GM23338 (cell line): Measurements from ENCODE around the gene RNU7-1. TPM values are rescaled to one million over a fixed set of nuclear protein-coding genes. Genes with fewer than 3 reads are reported as not detected.

Experiments
- ATAC-seq: fragments of 200-7000 bp; cut with Tn5 transposase; 3 replicates; pipeline ENCODE4 v1.9.1; 2020
- DNase-seq: peaks from one replicate; pipeline ENCODE4 v3.0.0-alpha.2; 2015; ENCODE audit warnings: low spot score
- H2AFZ ChIP-seq: fragments of 200-600 bp; sonication (generic); 2 replicates; pipeline ENCODE4 v1.8.0; 2016; ENCODE audit warnings: antibody characterized with exemption, mild to moderate bottlenecking, moderate library complexity
- H3F3A ChIP-seq: fragments of 200-600 bp; sonication (generic); replicated peaks from 2 replicates; pipeline ENCODE4 v1.8.0; 2017; ENCODE audit warnings: antibody characterized with exemption, mixed run types, low read depth
- H3K27ac ChIP-seq: fragments of 200-600 bp; sonication (generic); 2 replicates; pipeline ENCODE4 v1.6.1; 2016; ENCODE audit warnings: low read depth
- H3K27me3 ChIP-seq: fragments of 200-600 bp; sonication (generic); 2 replicates; pipeline ENCODE4 v1.8.0; 2016; ENCODE audit warnings: mild to moderate bottlenecking, mixed run types, moderate library complexity; ENCODE audit not compliant: insufficient read depth
- H3K36me3 ChIP-seq: fragments of 200-600 bp; sonication (generic); 2 replicates; pipeline ENCODE4 v1.8.0; 2016; ENCODE audit warnings: mild to moderate bottlenecking; ENCODE audit not compliant: insufficient read depth
- H3K4me1 ChIP-seq: fragments of 200-600 bp; sonication (generic); 2 replicates; pipeline ENCODE4 v1.8.0; 2016; ENCODE audit warnings: mild to moderate bottlenecking, moderate library complexity; ENCODE audit not compliant: insufficient read depth
- H3K4me2 ChIP-seq: fragments of 200-600 bp; sonication (generic); 2 replicates; pipeline ENCODE4 v1.7.1; 2017; ENCODE audit warnings: mixed run types
- H3K4me3 ChIP-seq: fragments of 200-600 bp; sonication (generic); 2 replicates; pipeline ENCODE4 v1.6.1; 2016; ENCODE audit warnings: mixed run types
- H3K79me2 ChIP-seq: fragments of 200-600 bp; sonication (generic); replicated peaks from 2 replicates; pipeline ENCODE4 v1.8.0; 2017; ENCODE audit warnings: mild to moderate bottlenecking; ENCODE audit not compliant: insufficient read depth
- H3K9me2 ChIP-seq: fragments of 200-600 bp; sonication (generic); 2 replicates; pipeline ENCODE4 v1.8.0; 2017; ENCODE audit not compliant: insufficient read depth
- H4K20me1 ChIP-seq: fragments of 200-600 bp; sonication (generic); replicated peaks from 2 replicates; pipeline ENCODE4 v1.8.0; 2017; ENCODE audit warnings: mild to moderate bottlenecking; ENCODE audit not compliant: insufficient read depth
- H3K27ac Mint-ChIP-seq: 2 replicates; pipeline ENCODE4 v1.8.0; 2020; ENCODE audit warnings: inconsistent platforms, mild to moderate bottlenecking, moderate library complexity, mixed read lengths
- H3K27me3 Mint-ChIP-seq: 3 replicates; pipeline ENCODE4 v1.8.0; 2022; ENCODE audit warnings: low read depth, mild to moderate bottlenecking, moderate library complexity, mixed read lengths, inconsistent platforms; ENCODE audit not compliant: insufficient read depth, poor library complexity
- H3K36me3 Mint-ChIP-seq: 3 replicates; pipeline ENCODE4 v1.8.0; 2021; ENCODE audit warnings: low read depth, mild to moderate bottlenecking, inconsistent platforms, moderate library complexity, mixed read lengths
- H3K4me1 Mint-ChIP-seq: 3 replicates; pipeline ENCODE4 v1.8.0; 2020; ENCODE audit warnings: mild to moderate bottlenecking, inconsistent platforms, mixed read lengths
- H3K4me3 Mint-ChIP-seq: 3 replicates; pipeline ENCODE4 v1.8.0; 2021; ENCODE audit warnings: moderate library complexity, mild to moderate bottlenecking, inconsistent platforms, mixed read lengths
- H3K9me3 Mint-ChIP-seq: 3 replicates; pipeline ENCODE4 v1.8.0; 2020; ENCODE audit warnings: moderate library complexity, mild to moderate bottlenecking, inconsistent platforms, mixed read lengths
- CREB1 ChIP-seq: fragments of 250-450 bp; sonication (Bioruptor Pico); IDR thresholded peaks from 2 replicates; pipeline ENCODE4 v1.5.0; 2020; ENCODE audit warnings: low read depth, mild to moderate bottlenecking, moderate library complexity
- EZH2phosphoT487 ChIP-seq: fragments of 200-600 bp; sonication (generic); IDR thresholded peaks from one replicate; pipeline ENCODE4 v1.8.1; 2018; ENCODE audit warnings: antibody characterized with exemption; ENCODE audit not compliant: unreplicated experiment
- JUNB ChIP-seq: IDR thresholded peaks from one replicate; pipeline ENCODE4 v1.6.1; 2016; ENCODE audit warnings: antibody characterized with exemption; ENCODE audit not compliant: unreplicated experiment
- NANOG ChIP-seq: IDR thresholded peaks from 2 replicates; pipeline ENCODE4 v1.6.1; 2016; ENCODE audit warnings: antibody characterized with exemption, borderline replicate concordance
- POLR2AphosphoS5 ChIP-seq: IDR thresholded peaks from 2 replicates; pipeline ENCODE4 v1.6.1; 2016; ENCODE audit warnings: antibody characterized with exemption, low read depth
- STAT1 ChIP-seq: IDR thresholded peaks from one replicate; pipeline ENCODE4 v1.6.1; 2016; ENCODE audit warnings: antibody characterized with exemption; ENCODE audit not compliant: unreplicated experiment
- ZNF114 ChIP-seq: fragments of 250-450 bp; sonication (Bioruptor Pico); IDR thresholded peaks from 2 replicates; pipeline ENCODE4 v1.5.0; 2020; ENCODE audit warnings: mild to moderate bottlenecking, moderate library complexity
- ZNF331 ChIP-seq: fragments of 250-450 bp; sonication (Bioruptor Pico); IDR thresholded peaks from 2 replicates; pipeline ENCODE4 v1.5.0; 2020; ENCODE audit warnings: low read depth, mild to moderate bottlenecking, moderate library complexity
- polyA plus RNA-seq: library from polyadenylated mRNA; unstranded; fragments of >200 nt; fragmentation: Nextera tagmentation; extraction: Ambion mirVana; gene quantifications from 2 replicates; pipeline ENCODE4 v1.2.1, GENCODE V29; 2016
- total RNA-seq: library from RNA; depleted of rRNA; stranded (reverse); fragments of >200 nt; shearing (Covaris generic); gene quantifications from 2 replicates; pipeline ENCODE4 v1.2.3, GENCODE V29; 2014
- TF ChIP-seq, protein P1 (sequence below): fragments of 250-450 bp; sonication (Bioruptor Pico); IDR thresholded peaks from 2 replicates; pipeline ENCODE4 v1.5.0; 2020; ENCODE audit warnings: mild to moderate bottlenecking, moderate library complexity
- TF ChIP-seq, protein P2 (sequence below): IDR thresholded peaks from one replicate; pipeline ENCODE4 v1.6.1; 2018; ENCODE audit warnings: antibody characterized with exemption; ENCODE audit not compliant: unreplicated experiment
- TF ChIP-seq, protein P3 (sequence below), 2 experiments: fragments of 200-600 bp in 1 of 2; sonication (generic) in 1 of 2; conservative IDR thresholded peaks; 2 replicates each; pipeline versions ENCODE4 v1.5.1 to v1.6.1; 2016 to 2017; ENCODE audit warnings: antibody characterized with exemption in 2 of 2, low read depth in 2 of 2, mild to moderate bottlenecking in 2 of 2, moderate library complexity in 1 of 2
- TF ChIP-seq, protein P4 (sequence below): IDR thresholded peaks from 2 replicates; pipeline ENCODE4 v1.6.1; 2016; ENCODE audit warnings: antibody characterized with exemption

Gene RNU7-1
- total and polyA plus RNA-seq, 2 experiments from 2014 or later: not detected

DNA sequence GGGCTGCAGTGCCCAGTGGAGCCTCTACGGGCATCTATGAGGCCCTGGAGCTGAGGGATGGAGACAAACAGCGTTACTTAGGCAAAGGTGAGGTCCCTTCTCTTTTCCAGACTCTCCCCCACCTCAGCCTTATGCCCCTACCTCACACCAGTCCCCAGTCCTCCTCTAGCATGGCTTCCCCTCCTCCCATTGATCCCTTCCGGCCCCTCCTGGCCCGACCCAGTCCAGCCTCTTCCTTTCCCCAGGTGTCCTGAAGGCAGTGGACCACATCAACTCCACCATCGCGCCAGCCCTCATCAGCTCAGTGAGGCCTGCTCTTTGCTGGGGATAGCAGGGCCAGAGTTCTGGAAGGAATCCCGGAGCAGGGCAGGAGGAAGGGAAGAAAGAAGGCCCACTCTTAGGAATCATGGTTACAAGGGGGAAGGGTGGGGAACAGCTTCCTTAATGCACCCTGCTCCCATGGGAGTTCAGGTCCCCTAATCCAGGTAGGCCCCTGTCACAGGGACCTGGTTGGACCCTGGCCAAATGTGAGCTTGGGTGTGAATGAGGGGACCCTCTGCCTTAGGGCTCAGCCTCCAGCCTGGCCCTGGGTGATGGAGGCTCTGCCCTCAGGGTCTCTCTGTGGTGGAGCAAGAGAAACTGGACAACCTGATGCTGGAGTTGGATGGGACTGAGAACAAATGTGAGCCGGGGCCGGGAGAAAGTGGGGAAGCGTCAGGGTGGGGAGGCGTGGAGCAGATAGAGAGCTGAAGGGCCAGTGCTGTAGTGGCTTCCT lies 27.0 kb upstream of the RNU7-1 start:
- Mint-ChIP-seq H3K27ac (no peak overlapping the region), H3K9me3 (no peaks in the 10 kb centered on the region), H3K27me3 (peaks cover 17% of the 10 kb centered on the region), H3K4me1 (peaks cover 39% of the 10 kb centered on the region), H3K36me3 (peaks cover 50% of the 10 kb centered on the region), H3K4me3 (peak overlapping the region; percentile 97)
- Histone ChIP-seq H3K27ac (no peak overlapping the region), H3F3A (0 out of 2 replicates have a peak, but pooled peaks cover 15% of the 10 kb centered on the region), H3K27me3 (no peaks in the 10 kb centered on the region), H3K9me2 (no peaks in the 10 kb centered on the region), H2AFZ (no peak overlapping the region), H3K79me2 (peaks cover 8% of the 10 kb centered on the region), H3K36me3 (peaks cover 6% of the 10 kb centered on the region), H3K4me3 (no peak overlapping the region), H4K20me1 (no peaks in the 10 kb centered on the region), H3K4me1 (peaks cover 19% of the 10 kb centered on the region), H3K4me2 (no peak overlapping the region)
- DNase-seq (no peak), ATAC-seq (no peak)
- no peak for TF ChIP-seq JUNB
- TF ChIP-seq, protein P1, sequence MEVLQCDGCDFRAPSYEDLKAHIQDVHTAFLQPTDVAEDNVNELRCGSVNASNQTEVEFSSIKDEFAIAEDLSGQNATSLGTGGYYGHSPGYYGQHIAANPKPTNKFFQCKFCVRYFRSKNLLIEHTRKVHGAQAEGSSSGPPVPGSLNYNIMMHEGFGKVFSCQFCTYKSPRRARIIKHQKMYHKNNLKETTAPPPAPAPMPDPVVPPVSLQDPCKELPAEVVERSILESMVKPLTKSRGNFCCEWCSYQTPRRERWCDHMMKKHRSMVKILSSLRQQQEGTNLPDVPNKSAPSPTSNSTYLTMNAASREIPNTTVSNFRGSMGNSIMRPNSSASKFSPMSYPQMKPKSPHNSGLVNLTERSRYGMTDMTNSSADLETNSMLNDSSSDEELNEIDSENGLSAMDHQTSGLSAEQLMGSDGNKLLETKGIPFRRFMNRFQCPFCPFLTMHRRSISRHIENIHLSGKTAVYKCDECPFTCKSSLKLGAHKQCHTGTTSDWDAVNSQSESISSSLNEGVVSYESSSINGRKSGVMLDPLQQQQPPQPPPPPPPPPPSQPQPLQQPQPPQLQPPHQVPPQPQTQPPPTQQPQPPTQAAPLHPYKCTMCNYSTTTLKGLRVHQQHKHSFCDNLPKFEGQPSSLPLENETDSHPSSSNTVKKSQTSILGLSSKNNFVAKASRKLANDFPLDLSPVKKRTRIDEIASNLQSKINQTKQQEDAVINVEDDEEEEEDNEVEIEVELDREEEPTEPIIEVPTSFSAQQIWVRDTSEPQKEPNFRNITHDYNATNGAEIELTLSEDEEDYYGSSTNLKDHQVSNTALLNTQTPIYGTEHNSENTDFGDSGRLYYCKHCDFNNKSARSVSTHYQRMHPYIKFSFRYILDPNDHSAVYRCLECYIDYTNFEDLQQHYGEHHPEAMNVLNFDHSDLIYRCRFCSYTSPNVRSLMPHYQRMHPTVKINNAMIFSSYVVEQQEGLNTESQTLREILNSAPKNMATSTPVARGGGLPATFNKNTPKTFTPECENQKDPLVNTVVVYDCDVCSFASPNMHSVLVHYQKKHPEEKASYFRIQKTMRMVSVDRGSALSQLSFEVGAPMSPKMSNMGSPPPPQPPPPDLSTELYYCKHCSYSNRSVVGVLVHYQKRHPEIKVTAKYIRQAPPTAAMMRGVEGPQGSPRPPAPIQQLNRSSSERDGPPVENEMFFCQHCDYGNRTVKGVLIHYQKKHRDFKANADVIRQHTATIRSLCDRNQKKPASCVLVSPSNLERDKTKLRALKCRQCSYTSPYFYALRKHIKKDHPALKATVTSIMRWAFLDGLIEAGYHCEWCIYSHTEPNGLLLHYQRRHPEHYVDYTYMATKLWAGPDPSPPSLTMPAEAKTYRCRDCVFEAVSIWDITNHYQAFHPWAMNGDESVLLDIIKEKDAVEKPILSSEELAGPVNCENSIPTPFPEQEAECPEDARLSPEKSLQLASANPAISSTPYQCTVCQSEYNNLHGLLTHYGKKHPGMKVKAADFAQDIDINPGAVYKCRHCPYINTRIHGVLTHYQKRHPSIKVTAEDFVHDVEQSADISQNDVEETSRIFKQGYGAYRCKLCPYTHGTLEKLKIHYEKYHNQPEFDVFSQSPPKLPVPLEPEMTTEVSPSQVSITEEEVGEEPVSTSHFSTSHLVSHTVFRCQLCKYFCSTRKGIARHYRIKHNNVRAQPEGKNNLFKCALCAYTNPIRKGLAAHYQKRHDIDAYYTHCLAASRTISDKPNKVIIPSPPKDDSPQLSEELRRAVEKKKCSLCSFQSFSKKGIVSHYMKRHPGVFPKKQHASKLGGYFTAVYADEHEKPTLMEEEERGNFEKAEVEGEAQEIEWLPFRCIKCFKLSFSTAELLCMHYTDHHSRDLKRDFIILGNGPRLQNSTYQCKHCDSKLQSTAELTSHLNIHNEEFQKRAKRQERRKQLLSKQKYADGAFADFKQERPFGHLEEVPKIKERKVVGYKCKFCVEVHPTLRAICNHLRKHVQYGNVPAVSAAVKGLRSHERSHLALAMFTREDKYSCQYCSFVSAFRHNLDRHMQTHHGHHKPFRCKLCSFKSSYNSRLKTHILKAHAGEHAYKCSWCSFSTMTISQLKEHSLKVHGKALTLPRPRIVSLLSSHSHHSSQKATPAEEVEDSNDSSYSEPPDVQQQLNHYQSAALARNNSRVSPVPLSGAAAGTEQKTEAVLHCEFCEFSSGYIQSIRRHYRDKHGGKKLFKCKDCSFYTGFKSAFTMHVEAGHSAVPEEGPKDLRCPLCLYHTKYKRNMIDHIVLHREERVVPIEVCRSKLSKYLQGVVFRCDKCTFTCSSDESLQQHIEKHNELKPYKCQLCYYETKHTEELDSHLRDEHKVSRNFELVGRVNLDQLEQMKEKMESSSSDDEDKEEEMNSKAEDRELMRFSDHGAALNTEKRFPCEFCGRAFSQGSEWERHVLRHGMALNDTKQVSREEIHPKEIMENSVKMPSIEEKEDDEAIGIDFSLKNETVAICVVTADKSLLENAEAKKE (CRISPR knock-in tag): no peak
- no peak for TF ChIP-seq EZH2phosphoT487
- TF ChIP-seq, protein P2, sequence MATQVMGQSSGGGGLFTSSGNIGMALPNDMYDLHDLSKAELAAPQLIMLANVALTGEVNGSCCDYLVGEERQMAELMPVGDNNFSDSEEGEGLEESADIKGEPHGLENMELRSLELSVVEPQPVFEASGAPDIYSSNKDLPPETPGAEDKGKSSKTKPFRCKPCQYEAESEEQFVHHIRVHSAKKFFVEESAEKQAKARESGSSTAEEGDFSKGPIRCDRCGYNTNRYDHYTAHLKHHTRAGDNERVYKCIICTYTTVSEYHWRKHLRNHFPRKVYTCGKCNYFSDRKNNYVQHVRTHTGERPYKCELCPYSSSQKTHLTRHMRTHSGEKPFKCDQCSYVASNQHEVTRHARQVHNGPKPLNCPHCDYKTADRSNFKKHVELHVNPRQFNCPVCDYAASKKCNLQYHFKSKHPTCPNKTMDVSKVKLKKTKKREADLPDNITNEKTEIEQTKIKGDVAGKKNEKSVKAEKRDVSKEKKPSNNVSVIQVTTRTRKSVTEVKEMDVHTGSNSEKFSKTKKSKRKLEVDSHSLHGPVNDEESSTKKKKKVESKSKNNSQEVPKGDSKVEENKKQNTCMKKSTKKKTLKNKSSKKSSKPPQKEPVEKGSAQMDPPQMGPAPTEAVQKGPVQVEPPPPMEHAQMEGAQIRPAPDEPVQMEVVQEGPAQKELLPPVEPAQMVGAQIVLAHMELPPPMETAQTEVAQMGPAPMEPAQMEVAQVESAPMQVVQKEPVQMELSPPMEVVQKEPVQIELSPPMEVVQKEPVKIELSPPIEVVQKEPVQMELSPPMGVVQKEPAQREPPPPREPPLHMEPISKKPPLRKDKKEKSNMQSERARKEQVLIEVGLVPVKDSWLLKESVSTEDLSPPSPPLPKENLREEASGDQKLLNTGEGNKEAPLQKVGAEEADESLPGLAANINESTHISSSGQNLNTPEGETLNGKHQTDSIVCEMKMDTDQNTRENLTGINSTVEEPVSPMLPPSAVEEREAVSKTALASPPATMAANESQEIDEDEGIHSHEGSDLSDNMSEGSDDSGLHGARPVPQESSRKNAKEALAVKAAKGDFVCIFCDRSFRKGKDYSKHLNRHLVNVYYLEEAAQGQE: no peak
- no peak for TF ChIP-seq NANOG
- TF ChIP-seq, protein P3, sequence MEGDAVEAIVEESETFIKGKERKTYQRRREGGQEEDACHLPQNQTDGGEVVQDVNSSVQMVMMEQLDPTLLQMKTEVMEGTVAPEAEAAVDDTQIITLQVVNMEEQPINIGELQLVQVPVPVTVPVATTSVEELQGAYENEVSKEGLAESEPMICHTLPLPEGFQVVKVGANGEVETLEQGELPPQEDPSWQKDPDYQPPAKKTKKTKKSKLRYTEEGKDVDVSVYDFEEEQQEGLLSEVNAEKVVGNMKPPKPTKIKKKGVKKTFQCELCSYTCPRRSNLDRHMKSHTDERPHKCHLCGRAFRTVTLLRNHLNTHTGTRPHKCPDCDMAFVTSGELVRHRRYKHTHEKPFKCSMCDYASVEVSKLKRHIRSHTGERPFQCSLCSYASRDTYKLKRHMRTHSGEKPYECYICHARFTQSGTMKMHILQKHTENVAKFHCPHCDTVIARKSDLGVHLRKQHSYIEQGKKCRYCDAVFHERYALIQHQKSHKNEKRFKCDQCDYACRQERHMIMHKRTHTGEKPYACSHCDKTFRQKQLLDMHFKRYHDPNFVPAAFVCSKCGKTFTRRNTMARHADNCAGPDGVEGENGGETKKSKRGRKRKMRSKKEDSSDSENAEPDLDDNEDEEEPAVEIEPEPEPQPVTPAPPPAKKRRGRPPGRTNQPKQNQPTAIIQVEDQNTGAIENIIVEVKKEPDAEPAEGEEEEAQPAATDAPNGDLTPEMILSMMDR (conservative IDR thresholded peaks at IDR 0.05; ENCODE audit: low read depth in 2 of 2): no peak
- TF ChIP-seq CREB1 (CRISPR knock-in tag): no peak
- no peak for TF ChIP-seq POLR2AphosphoS5
- TF ChIP-seq, protein P4, sequence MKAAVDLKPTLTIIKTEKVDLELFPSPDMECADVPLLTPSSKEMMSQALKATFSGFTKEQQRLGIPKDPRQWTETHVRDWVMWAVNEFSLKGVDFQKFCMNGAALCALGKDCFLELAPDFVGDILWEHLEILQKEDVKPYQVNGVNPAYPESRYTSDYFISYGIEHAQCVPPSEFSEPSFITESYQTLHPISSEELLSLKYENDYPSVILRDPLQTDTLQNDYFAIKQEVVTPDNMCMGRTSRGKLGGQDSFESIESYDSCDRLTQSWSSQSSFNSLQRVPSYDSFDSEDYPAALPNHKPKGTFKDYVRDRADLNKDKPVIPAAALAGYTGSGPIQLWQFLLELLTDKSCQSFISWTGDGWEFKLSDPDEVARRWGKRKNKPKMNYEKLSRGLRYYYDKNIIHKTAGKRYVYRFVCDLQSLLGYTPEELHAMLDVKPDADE: no peak
- no peak for TF ChIP-seq ZNF331 (CRISPR knock-in tag)
- no peak for TF ChIP-seq ZNF114 (CRISPR knock-in tag)
- TF ChIP-seq STAT1: no peak
